K562 (cell line): Measurements from ENCODE around the gene AGAP1.

ENCODE experiments used
- ATF3 ChIP-seq, 2 experiments: fragments of 450-650 bp in 1 of 2; sonication (generic) in 1 of 2; formaldehyde crosslinking in 1 of 2; IDR thresholded peaks in 1 of 2; conservative IDR thresholded peaks in 1 of 2; 2 replicates each; pipeline versions ENCODE4 v1.6.1 to v1.8.1; 2016 to 2023; ENCODE audit warnings: mild to moderate bottlenecking in 2 of 2, moderate library complexity in 2 of 2, inconsistent platforms in 1 of 2, missing genetic modification reagents in 1 of 2
- JUN ChIP-seq, 2 experiments: sonication (generic) in 1 of 2; formaldehyde crosslinking in 1 of 2; IDR thresholded peaks; 2 replicates each; pipeline versions ENCODE4 v1.6.1 to v1.8.0; 2012 to 2022; ENCODE audit warnings: borderline replicate concordance in 2 of 2, mild to moderate bottlenecking in 2 of 2, improper control_type of control experiment in 1 of 2, low read depth in 1 of 2, low read length in 1 of 2, missing genetic modification reagents in 1 of 2
- PHF8 ChIP-seq: fragments of 200-600 bp; sonication (generic); IDR thresholded peaks from 2 replicates; pipeline ENCODE4 v1.6.1; 2012; ENCODE audit warnings: mixed run types, mild to moderate bottlenecking, inconsistent platforms, low read length, moderate library complexity, borderline replicate concordance
- POLR2AphosphoS5 ChIP-seq: IDR thresholded peaks from 2 replicates; pipeline ENCODE4 v1.6.1; 2011; ENCODE audit warnings: mild to moderate bottlenecking, low read depth, low read length, moderate library complexity; ENCODE audit not compliant: control insufficient read depth, insufficient read depth
- SIN3A ChIP-seq, 2 experiments: fragments of 150-350 bp in 1 of 2; IDR thresholded peaks; 2 replicates each; pipeline ENCODE4 v1.6.1; 2011 to 2016; ENCODE audit warnings: borderline replicate concordance in 2 of 2, low read depth in 2 of 2, low read length in 2 of 2, mild to moderate bottlenecking in 2 of 2, moderate library complexity in 2 of 2; ENCODE audit not compliant: control insufficient read depth in 1 of 2
- SIX5 ChIP-seq, 2 experiments: IDR thresholded peaks; 2 replicates each; pipeline ENCODE4 v1.6.1; 2011; ENCODE audit warnings: low read length in 2 of 2, borderline replicate concordance in 1 of 2, low read depth in 1 of 2, mild to moderate bottlenecking in 1 of 2, moderate library complexity in 1 of 2; ENCODE audit not compliant: insufficient read depth in 1 of 2
- SMAD3 ChIP-seq: fragments of 450-650 bp; formaldehyde crosslinking; conservative IDR thresholded peaks from 2 replicates; pipeline ENCODE4 v1.4.0; 2020; ENCODE audit warnings: mild to moderate bottlenecking
- SP2 ChIP-seq: IDR thresholded peaks from 2 replicates; pipeline ENCODE4 v1.6.1; 2011; ENCODE audit warnings: mild to moderate bottlenecking, low read depth, low read length, moderate library complexity; ENCODE audit not compliant: poor library complexity, severe bottlenecking; ENCODE audit errors: extremely low read depth
- TEAD4 ChIP-seq, 2 experiments: sonication (generic) in 1 of 2; formaldehyde crosslinking in 1 of 2; IDR thresholded peaks; 2 replicates each; pipeline versions ENCODE4 v1.6.1 to v1.8.0; 2012 to 2022; ENCODE audit warnings: borderline replicate concordance in 1 of 2, inconsistent platforms in 1 of 2, low read length in 1 of 2, mild to moderate bottlenecking in 1 of 2, missing genetic modification reagents in 1 of 2
- YY1 ChIP-seq, 3 experiments: IDR thresholded peaks; 2 replicates each; pipeline ENCODE4 v1.6.1; 2011; ENCODE audit warnings: low read length in 2 of 3, mild to moderate bottlenecking in 2 of 3, moderate library complexity in 2 of 3, borderline replicate concordance in 1 of 3, control low read depth in 1 of 3, low read depth in 1 of 3; ENCODE audit not compliant: insufficient read depth in 3 of 3, insufficient replicate concordance in 2 of 3, control insufficient read depth in 1 of 3, insufficient read length in 1 of 3; ENCODE audit errors: extremely low read depth in 1 of 3
- TF ChIP-seq, protein P1 (sequence below): fragments of 450-650 bp; conservative IDR thresholded peaks from 2 replicates; pipeline ENCODE4 v1.6.1; 2016; ENCODE audit warnings: missing genetic modification characterization, low read depth, mild to moderate bottlenecking, control low read depth, missing compliant biosample characterization
- TF ChIP-seq, protein P2 (sequence below): sonication (generic); formaldehyde crosslinking; IDR thresholded peaks from 2 replicates; pipeline ENCODE4 v1.8.0; 2022; ENCODE audit warnings: missing genetic modification reagents, mild to moderate bottlenecking, borderline replicate concordance
- TF ChIP-seq, protein P3 (sequence below): fragments of 450-650 bp; IDR thresholded peaks from 2 replicates; pipeline ENCODE4 v1.6.1; 2016
- TF ChIP-seq, protein P4 (sequence below), 3 experiments: IDR thresholded peaks in 2 of 3; conservative IDR thresholded peaks in 1 of 3; 2 replicates each; pipeline ENCODE4 v1.5.1; 2011 to 2012; ENCODE audit warnings: low read length in 3 of 3, mild to moderate bottlenecking in 3 of 3, control low read depth in 2 of 3, improper control_type of control experiment in 1 of 3, inconsistent platforms in 1 of 3, low read depth in 1 of 3, mixed read lengths in 1 of 3, moderate library complexity in 1 of 3; ENCODE audit not compliant: insufficient read depth in 2 of 3

DNA sequence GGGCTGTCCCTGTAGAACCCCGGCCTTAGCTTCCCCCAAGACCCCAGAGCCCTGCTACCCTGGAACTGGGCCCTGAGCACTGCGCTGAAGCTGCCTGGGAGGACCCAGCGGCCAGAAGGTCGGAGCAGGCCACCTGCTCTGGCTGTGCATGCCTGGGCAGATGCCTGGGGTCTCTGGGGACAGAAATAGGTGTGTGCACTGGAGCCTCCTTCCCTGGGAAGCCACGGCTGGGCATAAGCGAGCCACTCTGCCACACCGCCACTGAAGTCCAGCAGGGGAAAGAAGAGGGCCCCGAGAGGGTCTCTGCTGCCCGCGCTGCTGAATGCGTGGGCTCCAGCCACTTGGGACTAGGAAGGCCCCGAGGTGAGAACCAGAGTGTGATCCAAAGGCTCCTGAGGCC is 667.7 kb downstream of the AGAP1 start:
- TF ChIP-seq JUN (IDR thresholded peaks at IDR 0.05; ENCODE audit: borderline replicate concordance, low read depth, low read length) (no peak), JUN (CRISPR knock-in tag; IDR thresholded peaks at IDR 0.05; ENCODE audit: borderline replicate concordance) (no peak), TEAD4 (IDR thresholded peaks at IDR 0.05; ENCODE audit: low read length) (no peak), TEAD4 (CRISPR knock-in tag; IDR thresholded peaks at IDR 0.05; ENCODE audit: borderline replicate concordance) (no peak), YY1 (IDR thresholded peaks at IDR 0.05; ENCODE audit: borderline replicate concordance in 1 of 3, control insufficient read depth in 1 of 3, extremely low read depth in 1 of 3, insufficient read depth in 3 of 3, insufficient read length in 1 of 3, insufficient replicate concordance in 2 of 3, low read depth in 1 of 3, low read length in 2 of 3) (no peak), SIX5 (IDR thresholded peaks at IDR 0.05; ENCODE audit: borderline replicate concordance in 1 of 2, insufficient read depth in 1 of 2, low read depth in 1 of 2, low read length in 2 of 2) (no peak), POLR2AphosphoS5 (no peak), SMAD3 (CRISPR knock-in tag) (no peak), ATF3 (IDR thresholded peaks at IDR 0.05) (no peak), ATF3 (CRISPR knock-in tag; conservative IDR thresholded peaks at IDR 0.05) (no peak), SIN3A (IDR thresholded peaks at IDR 0.05; ENCODE audit: borderline replicate concordance in 2 of 2, control insufficient read depth in 1 of 2, low read depth in 2 of 2, low read length in 2 of 2) (no peak), SP2 (no peak), PHF8 (no peak)
- TF ChIP-seq, protein P1, sequence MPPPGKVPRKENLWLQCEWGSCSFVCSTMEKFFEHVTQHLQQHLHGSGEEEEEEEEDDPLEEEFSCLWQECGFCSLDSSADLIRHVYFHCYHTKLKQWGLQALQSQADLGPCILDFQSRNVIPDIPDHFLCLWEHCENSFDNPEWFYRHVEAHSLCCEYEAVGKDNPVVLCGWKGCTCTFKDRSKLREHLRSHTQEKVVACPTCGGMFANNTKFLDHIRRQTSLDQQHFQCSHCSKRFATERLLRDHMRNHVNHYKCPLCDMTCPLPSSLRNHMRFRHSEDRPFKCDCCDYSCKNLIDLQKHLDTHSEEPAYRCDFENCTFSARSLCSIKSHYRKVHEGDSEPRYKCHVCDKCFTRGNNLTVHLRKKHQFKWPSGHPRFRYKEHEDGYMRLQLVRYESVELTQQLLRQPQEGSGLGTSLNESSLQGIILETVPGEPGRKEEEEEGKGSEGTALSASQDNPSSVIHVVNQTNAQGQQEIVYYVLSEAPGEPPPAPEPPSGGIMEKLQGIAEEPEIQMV (tag), result no peak
- TF ChIP-seq, protein P2, sequence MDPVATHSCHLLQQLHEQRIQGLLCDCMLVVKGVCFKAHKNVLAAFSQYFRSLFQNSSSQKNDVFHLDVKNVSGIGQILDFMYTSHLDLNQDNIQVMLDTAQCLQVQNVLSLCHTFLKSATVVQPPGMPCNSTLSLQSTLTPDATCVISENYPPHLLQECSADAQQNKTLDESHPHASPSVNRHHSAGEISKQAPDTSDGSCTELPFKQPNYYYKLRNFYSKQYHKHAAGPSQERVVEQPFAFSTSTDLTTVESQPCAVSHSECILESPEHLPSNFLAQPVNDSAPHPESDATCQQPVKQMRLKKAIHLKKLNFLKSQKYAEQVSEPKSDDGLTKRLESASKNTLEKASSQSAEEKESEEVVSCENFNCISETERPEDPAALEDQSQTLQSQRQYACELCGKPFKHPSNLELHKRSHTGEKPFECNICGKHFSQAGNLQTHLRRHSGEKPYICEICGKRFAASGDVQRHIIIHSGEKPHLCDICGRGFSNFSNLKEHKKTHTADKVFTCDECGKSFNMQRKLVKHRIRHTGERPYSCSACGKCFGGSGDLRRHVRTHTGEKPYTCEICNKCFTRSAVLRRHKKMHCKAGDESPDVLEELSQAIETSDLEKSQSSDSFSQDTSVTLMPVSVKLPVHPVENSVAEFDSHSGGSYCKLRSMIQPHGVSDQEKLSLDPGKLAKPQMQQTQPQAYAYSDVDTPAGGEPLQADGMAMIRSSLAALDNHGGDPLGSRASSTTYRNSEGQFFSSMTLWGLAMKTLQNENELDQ, result no peak
- TF ChIP-seq, protein P3, sequence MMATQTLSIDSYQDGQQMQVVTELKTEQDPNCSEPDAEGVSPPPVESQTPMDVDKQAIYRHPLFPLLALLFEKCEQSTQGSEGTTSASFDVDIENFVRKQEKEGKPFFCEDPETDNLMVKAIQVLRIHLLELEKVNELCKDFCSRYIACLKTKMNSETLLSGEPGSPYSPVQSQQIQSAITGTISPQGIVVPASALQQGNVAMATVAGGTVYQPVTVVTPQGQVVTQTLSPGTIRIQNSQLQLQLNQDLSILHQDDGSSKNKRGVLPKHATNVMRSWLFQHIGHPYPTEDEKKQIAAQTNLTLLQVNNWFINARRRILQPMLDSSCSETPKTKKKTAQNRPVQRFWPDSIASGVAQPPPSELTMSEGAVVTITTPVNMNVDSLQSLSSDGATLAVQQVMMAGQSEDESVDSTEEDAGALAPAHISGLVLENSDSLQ, result no peak
- TF ChIP-seq, protein P4, sequence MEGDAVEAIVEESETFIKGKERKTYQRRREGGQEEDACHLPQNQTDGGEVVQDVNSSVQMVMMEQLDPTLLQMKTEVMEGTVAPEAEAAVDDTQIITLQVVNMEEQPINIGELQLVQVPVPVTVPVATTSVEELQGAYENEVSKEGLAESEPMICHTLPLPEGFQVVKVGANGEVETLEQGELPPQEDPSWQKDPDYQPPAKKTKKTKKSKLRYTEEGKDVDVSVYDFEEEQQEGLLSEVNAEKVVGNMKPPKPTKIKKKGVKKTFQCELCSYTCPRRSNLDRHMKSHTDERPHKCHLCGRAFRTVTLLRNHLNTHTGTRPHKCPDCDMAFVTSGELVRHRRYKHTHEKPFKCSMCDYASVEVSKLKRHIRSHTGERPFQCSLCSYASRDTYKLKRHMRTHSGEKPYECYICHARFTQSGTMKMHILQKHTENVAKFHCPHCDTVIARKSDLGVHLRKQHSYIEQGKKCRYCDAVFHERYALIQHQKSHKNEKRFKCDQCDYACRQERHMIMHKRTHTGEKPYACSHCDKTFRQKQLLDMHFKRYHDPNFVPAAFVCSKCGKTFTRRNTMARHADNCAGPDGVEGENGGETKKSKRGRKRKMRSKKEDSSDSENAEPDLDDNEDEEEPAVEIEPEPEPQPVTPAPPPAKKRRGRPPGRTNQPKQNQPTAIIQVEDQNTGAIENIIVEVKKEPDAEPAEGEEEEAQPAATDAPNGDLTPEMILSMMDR (IDR thresholded peaks at IDR 0.05 in 2 of 3, conservative IDR thresholded peaks at IDR 0.05 in 1 of 3; ENCODE audit: insufficient read depth in 2 of 3, low read depth in 1 of 3, low read length in 3 of 3), result no peak
